Skeletal muscle cell (primary cell): Measurements from ENCODE around the gene NAPB.
"Not testable (repeated sequence)": the region's sequence is repeated elsewhere in the genome, so short reads cannot be mapped to it uniquely, and the experiment has no call there.

Source experiments
- DNase-seq: peaks from one replicate; pipeline ENCODE4 v3.0.0-alpha.2; 2010; ENCODE audit warnings: low read depth
- H3K4me3 ChIP-seq: 2 replicates; pipeline ENCODE4 v1.5.1; 2011; ENCODE audit warnings: low read depth, mild to moderate bottlenecking, control low read depth, low read length, moderate library complexity

The NAPB gene

GRCh38 chr20:23420943-23421931 lies at the start of gene NAPB:
Gene NAPB (minus strand): TSS chr20:23421488. CDS start chr20:23421402, 86 bp downstream.
- DNase-seq, result peak; percentile 73
- H3K4me3 ChIP-seq, result peak within 1 kb of the TSS; percentile 95

DNA sequence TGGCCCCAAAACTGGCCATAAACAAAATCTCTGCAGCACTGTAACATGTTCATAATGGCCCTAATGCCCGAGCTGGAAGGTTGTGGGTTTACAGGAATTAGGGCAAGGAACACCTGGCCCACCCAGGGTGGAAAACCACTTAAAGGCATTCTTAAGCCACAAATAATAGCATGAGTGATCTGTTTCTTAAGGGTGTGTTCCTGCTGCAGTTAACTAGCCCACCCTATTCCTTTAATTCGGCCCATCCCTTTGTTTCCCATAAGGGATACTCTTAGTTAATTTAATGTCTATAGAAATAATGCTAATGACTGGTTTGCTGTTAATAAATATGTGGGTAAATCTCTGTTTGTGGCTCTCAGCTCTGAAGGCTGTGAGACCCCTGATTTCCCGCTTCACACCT lies 45.7 kb upstream of the NAPB start:
- not testable (repeated sequence) for H3K4me3 ChIP-seq, DNase-seq

GRCh38 chr20:23461180-23461579 lies 39.9 kb upstream of the NAPB start:
- DNase-seq, result no peak

GRCh38 chr20:23459461-23460150 lies 38.3 kb upstream of the NAPB start:
- no peak for DNase-seq
- no peak overlapping the region for H3K4me3 ChIP-seq

More at GRCh38 chr20:23461180-23461579, 39.9 kb upstream of the NAPB start:
- no peak overlapping the region for H3K4me3 ChIP-seq

GRCh38 chr20:23456873-23457272 lies 35.6 kb upstream of the NAPB start:
- no peak overlapping the region for H3K4me3 ChIP-seq
- DNase-seq, result no peak

DNA sequence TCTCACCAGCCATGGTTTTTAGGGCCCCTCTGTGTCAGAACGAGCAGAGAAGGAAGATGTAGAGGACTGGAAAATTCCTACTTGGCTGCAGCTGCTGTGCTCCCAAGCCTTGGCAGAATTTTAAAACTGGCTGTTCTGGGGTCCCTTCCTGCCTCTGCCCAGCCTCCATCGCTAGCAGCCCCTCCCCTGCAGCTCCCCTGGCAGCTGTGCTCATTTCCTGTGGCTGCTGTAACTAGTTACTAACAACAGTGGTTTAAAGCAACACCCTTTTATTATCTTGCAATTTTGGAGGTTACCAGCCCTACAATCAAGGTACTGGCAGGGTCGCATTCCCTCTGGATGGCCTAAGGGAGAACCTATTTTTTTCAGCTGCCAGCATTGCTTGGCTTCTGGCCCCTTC lies 35.1 kb upstream of the NAPB start:
- no peak for DNase-seq
- no peak overlapping the region for H3K4me3 ChIP-seq

DNA sequence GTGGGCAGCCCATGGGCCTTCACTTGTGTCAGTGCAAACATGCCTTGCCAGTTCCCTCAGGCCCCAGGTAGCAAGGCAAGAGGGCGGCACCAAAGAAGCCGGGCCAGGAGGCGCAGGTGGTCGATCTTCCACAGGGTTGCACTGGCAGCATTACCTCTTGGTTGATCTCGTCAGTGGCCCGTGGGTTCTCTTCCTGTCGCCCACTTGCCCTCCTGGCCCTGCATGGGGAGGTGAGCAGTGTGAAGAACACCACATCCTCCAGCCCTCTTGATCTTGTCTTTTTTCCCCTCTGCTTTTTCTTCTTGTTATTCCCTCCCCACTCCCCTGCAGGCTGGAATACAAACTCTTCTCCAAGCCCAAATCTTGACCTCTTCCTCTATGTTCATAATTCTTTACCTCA lies 34.4 kb upstream of the NAPB start:
- DNase-seq, result no peak
- no peak overlapping the region for H3K4me3 ChIP-seq

DNA sequence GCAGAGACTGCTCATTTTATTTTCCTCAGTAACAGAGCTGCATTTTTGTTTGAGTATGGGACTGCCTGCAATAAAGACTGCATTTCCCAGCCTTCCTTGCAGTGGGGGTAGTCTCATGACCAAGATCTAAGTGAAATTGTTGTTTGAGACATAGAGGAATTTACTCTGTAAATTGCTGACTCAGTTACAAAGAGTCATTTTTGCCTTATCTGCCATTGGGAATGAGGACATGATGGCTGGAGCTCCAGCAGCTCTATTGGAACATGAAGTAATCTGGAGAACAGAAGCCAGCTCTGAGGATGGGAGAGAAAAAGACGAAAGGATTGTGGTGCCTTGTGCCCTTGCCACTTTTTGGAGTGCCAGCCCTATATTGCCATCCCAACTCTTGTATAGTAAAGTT lies 33.5 kb upstream of the NAPB start:
- no peak overlapping the region for H3K4me3 ChIP-seq
- DNase-seq, result no peak

GRCh38 chr20:23453549-23454543 lies 32.6 kb upstream of the NAPB start:
- no peak overlapping the region for H3K4me3 ChIP-seq
- no peak for DNase-seq

- no peak for DNase-seq
- no peak within 1 kb of the TSS for H3K4me3 ChIP-seq
Observed at GRCh38 chr20:23452776-23453175, 31.5 kb upstream of the NAPB start, which contains the start of gene CST11. Gene CST11 (minus strand): TSS chr20:23452876. CDS start chr20:23452811, 65 bp downstream.

- no peak for DNase-seq
Observed at GRCh38 chr20:23451956-23452487, 30.7 kb upstream of the NAPB start.

GRCh38 chr20:23450877-23451276 lies 29.6 kb upstream of the NAPB start:
- DNase-seq, result no peak
- no peak overlapping the region for H3K4me3 ChIP-seq

More at GRCh38 chr20:23451956-23452487, 30.7 kb upstream of the NAPB start:
- no peak overlapping the region for H3K4me3 ChIP-seq

GRCh38 chr20:23449421-23449820 lies 28.1 kb upstream of the NAPB start:
- no peak for DNase-seq
- no peak overlapping the region for H3K4me3 ChIP-seq

GRCh38 chr20:23448167-23448566 lies 26.9 kb upstream of the NAPB start:
- no peak overlapping the region for H3K4me3 ChIP-seq
- DNase-seq, result no peak

DNA sequence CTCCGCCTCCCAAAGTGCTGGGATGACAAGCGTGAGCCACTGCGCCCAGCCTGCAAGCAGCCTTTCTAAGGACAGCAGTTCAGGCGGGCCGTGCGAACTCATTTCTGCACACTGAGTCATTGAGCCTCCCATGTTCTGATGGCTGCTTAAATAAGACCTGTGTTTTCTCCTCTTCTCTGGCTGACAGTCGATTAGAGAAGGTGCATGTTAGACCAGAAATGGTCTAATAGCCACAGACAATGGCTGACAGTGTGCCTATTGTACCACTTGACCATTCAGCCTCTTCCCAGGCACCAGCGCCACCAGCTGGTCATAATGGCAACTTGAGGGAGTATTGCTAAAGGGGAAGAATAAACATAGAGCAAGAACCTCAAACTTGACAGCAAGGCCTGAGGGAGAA lies 25.2 kb upstream of the NAPB start:
- DNase-seq, result no peak
- no peak overlapping the region for H3K4me3 ChIP-seq

DNA sequence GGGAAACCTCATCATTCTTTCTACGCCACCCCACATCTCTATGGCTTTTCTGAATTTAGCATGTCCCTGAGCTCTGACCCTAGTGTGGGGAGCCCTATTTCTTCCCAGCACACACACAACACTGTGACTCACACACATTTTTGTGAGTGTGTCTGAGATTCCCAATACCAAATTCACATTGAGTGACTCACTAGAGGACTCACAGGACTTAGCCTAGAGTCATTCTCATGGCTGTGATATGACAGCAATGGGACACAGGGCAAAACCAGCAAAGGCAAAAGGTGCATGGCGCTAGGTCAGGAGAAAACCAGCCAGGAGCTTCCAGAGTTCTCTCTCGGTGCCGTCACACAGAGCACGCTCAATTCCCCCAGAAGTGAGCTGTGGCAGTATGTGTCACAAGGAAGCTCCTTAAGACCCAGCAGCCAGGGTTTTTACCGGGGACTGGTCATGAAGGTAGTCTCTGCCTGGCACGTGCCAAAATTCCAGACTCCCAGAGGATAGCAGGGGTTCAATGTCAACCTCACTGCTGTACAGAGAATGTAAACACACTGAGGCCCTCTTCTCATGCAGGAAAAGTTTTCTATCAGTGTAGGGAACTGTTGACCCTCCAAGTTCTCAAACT lies 24.4 kb upstream of the NAPB start:
- H3K4me3 ChIP-seq, result no peak overlapping the region
- DNase-seq, result peak; percentile 49

- no peak for DNase-seq
- H3K4me3 ChIP-seq, result no peak overlapping the region
Observed at GRCh38 chr20:23444859-23445258, 23.6 kb upstream of the NAPB start.

GRCh38 chr20:23442436-23442835 lies 21.1 kb upstream of the NAPB start:
- H3K4me3 ChIP-seq, result no peak overlapping the region
- DNase-seq, result no peak
